WTC11 (cell line): ENCODE measurements around the gene COPS7A.

ENCODE experiments used
- TF ChIP-seq, protein P1 (sequence below): fragments of 200-600 bp; IDR thresholded peaks from 2 replicates; pipeline ENCODE4 v1.8.0; 2022; ENCODE audit warnings: antibody characterized with exemption
- TF ChIP-seq, protein P2 (sequence below): sonication (generic); formaldehyde crosslinking; IDR thresholded peaks from 2 replicates; pipeline ENCODE4 v1.8.1; 2022; ENCODE audit warnings: low read depth, missing genetic modification reagents, borderline replicate concordance

- TF ChIP-seq, protein P1, sequence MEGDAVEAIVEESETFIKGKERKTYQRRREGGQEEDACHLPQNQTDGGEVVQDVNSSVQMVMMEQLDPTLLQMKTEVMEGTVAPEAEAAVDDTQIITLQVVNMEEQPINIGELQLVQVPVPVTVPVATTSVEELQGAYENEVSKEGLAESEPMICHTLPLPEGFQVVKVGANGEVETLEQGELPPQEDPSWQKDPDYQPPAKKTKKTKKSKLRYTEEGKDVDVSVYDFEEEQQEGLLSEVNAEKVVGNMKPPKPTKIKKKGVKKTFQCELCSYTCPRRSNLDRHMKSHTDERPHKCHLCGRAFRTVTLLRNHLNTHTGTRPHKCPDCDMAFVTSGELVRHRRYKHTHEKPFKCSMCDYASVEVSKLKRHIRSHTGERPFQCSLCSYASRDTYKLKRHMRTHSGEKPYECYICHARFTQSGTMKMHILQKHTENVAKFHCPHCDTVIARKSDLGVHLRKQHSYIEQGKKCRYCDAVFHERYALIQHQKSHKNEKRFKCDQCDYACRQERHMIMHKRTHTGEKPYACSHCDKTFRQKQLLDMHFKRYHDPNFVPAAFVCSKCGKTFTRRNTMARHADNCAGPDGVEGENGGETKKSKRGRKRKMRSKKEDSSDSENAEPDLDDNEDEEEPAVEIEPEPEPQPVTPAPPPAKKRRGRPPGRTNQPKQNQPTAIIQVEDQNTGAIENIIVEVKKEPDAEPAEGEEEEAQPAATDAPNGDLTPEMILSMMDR, result no peak
- TF ChIP-seq, protein P2, sequence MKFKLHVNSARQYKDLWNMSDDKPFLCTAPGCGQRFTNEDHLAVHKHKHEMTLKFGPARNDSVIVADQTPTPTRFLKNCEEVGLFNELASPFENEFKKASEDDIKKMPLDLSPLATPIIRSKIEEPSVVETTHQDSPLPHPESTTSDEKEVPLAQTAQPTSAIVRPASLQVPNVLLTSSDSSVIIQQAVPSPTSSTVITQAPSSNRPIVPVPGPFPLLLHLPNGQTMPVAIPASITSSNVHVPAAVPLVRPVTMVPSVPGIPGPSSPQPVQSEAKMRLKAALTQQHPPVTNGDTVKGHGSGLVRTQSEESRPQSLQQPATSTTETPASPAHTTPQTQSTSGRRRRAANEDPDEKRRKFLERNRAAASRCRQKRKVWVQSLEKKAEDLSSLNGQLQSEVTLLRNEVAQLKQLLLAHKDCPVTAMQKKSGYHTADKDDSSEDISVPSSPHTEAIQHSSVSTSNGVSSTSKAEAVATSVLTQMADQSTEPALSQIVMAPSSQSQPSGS (CRISPR knock-in tag), result no peak
Observed at GRCh38 chr12:6778217-6778573, 54.3 kb downstream of the COPS7A start.
